NK-92 (cell line): ENCODE results near the gene THTPA.

Experiments
- DNase-seq: peaks from one replicate; lab custom pipeline; 2025; ENCODE audit not compliant: unreplicated experiment; lab: John Stamatoyannopoulos, UW

Gene THTPA, protein sequence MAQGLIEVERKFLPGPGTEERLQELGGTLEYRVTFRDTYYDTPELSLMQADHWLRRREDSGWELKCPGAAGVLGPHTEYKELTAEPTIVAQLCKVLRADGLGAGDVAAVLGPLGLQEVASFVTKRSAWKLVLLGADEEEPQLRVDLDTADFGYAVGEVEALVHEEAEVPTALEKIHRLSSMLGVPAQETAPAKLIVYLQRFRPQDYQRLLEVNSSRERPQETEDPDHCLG

DNA sequence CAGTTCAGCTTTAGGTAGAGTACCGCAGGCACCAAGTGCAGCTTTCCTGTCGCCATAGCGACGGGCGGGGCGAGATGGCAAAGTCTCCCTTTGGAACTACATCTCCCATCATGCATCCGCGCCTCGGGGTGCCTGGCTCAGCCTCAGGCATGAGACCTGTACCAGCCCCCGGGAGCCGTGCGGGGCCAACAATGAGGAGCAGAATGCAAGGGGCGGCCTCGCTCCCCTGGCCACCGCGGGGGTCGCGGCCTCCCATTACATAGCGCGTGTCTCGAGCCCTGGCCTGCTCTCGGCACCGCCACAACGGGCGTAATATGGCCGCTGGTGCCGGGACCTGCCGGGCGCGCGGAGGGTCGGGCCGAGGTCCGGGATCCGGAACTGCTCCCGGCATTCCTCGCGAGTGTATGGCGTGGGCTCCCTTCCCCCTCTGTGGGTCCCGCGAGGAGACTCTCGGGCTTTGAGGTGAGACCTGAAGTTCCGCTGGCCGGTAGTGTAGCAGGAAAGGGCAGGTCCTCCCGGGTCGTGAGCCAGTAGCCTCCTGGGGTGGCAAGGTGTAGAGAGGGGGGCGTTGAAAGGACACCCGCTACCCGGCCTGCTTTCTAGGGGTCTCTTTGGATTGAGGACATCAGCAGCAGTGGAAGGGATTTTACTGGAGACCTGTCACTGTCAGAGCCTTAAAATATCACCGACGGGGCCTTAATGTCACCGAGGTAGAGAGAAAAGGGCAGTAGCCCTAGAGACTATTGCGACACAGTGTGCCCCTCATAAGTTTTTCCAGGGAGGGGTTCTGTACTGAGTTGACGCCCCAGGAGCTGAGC is at the start of gene THTPA:
Gene THTPA, plus strand, starts transcription at position 390 of the 818 bp plus-strand sequence. CDS start 487 bp downstream, outside the sequence.
- DNase-seq: peak; percentile 56

DNA sequence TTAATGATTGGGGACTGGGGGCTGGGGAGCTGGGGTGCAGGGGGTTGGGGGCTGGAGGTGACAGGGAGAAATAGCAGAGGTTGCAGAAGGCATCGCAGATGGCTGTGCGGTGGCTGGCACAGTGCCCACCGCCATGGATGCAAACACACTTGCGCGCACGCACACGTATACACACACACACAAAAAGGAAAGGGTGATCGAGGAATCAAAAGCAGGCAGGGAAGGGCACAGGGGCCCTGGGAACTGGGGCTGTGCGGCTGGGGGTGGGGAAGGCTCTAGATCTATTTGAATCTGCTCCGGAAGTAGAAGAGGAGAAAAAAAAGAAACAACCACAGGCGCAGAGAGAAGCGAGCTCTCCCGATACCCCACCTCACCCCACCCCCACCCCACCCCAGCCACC is 43.9 kb upstream of the THTPA start:
- no peak for DNase-seq

DNA sequence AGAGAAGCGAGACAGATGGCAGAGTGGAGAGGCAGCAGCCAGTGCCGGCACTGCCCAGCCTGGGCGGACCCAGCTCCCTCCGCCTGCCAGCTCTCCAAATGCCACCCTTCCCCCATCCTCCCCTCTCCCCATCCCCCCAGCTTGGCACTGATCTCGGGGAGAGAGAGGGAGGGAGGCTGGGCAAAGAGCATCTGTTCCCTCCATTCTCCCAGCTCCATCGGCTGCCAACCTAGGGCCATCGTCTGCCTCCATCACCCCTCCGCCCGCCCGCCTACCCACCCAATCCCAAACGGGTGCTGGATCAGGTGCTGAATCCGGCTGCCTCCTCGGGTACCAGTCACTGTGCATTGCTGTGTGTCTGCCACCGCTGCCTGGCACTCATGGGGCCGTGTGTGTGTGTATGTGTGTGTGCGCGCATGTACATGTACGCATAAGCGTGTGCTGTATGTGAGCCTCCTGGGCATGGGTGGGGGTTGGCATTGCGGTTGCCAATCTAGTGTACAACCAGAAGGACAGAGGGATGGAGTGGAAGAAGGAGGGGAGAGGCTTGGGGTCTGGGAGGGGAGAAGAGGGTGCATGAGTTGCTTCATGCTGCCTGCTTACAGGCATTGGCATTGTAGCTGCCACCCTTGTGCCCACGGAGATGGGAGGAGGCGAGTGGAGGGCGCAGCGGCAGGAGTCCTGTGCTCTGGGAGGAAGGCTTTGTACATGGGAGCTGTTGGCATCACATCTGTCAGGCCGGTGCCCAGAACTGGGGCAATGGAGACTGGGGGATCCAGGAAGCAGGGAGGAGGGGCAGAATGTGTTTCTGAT is 42.9 kb upstream of the THTPA start:
- DNase-seq: no peak

DNA sequence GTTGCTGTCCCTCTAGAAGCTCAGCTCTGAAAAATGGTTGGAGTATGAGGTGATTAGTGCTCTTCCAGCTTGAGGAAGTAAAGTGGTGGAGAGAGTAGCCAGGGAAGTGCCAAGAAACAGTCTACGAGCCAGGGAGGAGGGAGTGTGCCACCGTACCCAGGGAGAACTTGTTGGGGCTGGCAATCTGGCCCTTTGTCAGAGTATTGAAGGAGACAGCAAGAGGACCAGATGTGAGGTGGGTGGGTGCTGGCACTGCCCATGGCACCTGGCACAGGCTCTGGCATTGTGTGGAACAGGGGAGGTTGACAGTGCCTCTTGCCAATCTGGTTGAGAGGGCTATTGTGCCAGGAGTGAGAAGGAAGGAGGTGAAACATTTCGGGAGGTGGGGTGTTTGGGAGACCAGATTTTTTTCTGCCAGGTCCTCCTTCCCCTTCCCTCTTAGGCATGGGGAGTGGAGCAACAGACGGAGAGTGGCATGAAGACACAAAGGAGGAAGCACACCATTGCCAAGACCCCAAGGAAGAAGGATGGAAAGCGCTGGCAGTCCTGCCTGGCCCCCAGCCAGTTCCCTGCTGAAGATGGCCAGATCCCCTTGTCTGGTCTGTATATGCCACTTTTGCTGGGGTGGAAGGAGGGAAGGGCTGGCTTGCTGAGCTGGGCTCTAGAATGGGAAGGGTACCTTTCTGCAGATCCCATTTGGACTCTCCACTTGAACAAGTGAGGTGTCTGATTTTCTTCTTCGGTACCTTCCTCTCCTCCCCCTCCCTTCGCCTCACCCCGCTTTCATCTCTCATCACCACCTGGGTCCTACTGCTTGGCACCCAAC is 42.0 kb upstream of the THTPA start:
- DNase-seq: no peak

DNA sequence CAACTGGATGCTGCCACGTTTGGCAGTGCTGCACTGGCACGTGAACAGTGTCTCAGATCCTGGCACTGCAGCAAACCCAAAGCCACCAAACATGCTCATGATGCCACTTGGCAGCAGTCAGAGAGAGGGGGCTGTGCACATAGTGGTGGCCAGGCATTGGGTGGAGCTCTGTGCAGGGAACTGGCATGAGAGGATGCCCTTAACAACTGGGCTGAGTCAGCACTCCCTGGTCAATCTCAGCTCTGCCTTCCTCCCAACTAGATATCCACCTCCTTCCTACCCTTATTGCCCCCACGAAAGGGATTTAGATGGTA is 41.5 kb upstream of the THTPA start:
- DNase-seq: no peak

DNA sequence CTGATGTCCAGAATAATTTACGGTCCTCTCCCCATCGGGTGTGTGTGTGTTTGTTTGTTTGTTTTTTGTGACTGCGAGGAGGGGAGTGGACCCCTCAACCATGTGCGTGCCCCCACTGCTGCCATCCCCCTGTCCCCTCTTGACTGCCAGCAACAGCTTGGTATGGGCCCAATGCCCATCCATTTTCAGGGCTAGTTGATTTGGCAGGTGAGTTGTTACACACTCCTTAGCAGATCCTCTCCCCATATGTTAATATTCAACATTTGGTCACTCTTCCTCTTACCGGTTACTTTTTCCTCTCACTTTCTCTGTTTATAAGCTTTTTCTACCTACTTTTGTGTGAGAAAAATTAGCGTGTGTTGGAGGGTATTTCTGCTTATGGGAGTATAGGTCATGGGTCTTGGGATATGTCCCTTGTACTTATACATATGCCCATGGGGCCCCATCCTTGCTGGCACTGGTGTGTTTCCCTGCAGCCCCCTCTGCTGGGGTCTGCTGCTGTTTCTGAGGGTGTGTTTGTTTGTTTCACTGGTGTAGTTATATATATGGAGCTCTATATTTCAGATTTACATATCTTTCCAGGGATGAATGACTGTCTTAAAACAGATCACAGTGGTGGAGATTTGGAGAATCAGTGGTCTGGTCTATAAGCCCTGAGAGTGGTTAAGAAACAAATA is 38.3 kb upstream of the THTPA start:
- DNase-seq: no peak

DNA sequence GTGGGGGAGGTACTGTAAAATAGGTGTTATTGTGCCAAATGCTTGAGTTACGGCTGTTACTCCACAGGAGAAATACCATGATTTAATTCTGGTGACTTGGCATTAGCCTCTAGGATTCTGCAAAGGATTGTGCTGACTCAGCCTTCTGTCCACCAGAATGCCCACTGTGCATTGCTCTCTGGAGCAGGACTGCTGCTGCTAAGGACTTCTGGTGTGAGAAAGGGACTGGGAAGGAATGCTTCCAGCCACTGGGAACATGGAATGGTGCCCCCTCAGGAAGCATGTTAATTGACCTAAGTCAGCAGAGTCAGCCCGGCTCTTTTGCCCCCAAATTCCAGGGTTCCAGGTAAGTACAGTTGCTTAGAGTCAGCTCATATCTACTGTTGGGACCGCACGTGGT is 37.4 kb upstream of the THTPA start:
- no peak for DNase-seq

DNA sequence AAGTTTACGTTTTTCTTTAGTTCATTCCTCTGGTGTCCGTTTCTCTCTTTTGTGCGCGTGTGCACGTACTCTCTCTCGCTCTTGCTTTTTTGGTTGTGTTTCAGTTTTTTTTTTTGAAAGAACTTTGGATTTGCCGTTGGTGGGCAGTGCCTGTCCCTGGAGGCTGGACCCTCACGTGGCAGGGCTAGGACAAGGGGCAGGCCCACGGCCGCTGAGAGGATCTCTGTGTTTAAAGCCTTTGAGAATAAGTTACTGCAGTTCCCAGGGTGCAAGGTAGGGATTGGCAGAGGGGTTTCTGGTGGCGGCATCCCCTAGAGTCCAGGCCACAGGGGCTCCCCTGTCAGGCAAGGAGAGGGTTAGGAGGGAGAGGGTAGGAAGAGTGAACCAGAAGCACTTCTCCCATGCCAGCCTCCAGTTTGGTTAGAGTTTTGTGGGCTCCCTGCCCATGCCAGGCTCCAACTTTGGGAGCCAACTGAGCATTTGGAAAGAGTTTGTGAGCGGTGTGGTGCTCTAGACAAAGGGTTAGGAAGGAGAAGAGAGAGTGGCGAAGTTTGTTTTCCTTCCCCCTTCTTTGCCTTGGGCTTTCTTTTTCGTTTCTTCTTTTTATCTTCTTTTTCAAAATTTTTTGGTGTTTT is 35.1 kb upstream of the THTPA start:
- DNase-seq: no peak

DNA sequence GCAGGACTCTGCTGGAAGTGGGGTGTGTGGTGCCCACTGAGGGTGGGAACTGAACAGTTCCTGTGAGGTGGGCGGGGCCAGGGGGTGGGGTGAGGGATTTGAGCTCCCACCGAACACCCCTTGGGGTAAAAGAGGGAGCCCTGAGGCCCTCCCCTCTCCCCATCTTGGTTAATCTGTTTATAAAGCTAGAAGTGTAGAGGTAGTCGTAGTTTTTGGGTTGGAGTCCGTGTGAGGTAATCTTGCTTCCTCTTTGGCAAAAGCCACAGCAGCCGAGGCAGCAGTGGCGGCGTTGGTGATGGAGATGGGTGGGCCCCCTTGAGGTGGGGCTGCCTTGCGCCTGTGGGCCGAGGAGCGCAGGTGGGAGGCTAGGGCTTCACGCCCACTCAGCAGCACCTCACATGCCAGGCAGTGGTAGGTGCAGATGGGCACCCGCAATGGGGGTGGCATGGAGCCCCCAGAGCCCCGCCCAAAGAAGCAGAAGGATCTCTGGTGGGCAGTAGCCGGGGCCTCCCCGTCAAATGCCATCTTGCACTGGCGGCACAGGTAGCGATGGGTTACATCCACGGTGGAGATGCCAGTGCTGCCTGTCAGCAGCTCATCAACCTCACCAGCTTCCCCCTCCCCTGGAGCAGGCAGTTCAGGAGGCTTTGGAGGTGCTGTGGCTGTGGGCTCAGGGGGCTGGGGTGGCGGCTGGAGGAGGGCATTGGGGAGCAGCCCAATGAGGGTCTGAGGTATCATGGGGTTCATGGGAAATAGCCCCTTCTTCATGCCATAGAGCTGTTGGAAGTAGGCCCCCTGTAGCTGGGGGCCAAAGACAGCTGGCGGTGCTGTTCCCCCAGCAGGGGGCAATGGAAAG is 34.1 kb upstream of the THTPA start:
- no peak for DNase-seq

DNA sequence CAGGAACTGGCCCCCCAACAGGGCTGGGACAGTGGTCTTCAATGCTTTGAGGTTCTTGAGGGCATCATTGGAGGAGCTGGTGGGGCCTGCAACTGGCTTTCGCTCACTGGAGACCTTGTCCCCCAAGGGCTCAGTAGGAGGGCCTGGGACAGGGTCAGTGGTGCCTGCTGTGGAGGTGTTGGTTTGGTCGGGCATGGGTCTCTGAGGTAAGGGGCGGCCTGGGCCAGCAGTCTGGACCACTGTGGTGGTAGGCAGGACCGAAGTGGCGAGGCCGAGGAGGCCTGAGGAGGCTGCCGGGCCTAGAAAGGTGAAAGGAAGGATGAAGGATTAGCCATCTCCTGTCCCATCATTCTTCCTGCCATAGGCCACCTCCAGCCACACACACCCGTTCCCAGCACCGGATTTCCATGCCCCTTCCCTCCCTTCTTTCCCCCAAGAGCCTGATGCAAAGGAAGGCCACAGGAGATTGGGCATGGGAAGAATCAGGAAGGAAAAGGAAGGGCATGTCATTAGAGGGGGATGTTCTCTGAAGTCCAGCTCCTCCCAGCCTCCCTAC is 33.4 kb upstream of the THTPA start:
- DNase-seq: no peak

DNA sequence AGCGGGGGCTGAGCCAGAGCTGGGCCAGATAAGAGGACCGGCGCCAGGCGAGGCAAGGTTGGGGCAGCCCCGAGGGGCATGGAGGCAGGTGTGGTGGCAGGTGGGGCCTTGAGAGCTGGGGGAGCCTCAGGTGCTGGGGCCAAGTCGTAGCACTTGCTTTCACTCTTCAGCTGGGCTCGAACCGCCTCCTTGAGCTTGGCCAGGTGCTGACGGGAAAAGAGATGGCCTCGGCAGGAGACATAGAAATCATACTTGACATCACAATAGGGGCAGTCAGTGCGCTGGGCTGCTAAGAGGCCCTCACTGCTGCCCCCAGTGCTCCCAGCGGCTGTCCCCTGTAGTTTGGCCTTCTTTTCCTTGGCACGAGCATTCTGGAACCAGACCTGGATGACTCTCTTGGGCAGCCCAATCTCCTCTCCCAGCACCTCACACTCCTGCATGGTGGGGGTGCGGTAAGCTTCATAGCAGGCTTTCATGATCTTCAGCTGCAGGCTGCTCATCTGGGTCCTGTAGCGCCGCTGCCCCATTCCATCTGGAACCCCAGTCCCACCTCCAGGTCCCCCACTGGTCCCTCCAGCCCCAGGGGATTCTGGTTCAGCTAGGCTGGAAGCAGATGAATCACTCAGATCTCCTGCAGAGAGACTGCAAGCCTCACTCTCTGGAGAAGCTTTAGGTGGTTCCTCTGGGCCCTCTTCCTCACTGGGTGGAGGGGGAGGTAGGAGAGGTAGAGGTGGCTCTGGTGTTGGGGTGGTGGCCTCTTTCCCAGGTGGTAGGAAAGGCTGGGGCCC is 32.6 kb upstream of the THTPA start:
- no peak for DNase-seq

DNA sequence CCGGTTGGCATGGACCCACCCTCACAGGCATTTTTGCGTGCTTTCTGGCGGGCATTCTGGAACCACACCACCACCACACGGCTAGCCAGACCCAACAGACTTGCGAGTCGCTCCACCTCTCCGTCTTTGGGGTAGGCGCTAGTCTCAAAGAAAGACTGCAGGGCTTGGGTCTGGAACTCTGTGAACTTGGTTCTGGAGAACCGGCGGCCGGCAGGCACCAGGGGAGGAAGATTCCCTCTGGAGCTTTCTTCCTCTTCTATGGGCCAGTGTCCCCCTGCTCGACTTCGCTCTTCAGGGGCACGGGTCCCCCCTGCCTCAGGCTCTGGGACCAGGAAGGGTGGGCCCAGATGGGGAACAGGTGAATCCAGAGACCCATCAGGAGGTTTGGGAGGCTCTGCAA is 31.1 kb upstream of the THTPA start:
- DNase-seq: no peak

DNA sequence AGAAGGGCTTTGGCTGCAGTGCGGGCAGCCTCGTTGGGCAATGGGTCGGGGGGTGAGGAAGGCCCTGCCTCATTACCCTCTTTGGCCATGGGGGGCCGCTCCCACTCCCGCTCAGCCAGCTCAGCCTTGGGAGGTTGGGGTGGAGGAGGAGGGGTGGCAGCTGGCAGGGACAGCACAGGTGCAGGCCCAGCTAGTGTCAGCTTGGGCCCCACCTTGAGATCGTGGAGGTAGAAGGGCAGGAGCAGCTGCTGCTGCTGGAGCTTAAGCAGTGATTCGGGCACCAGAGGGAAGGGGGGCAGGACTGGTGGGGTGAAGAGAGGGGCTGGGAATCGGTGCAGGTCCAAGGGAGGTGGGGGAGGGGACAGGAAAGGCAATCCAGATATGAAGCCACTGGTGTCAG is 30.5 kb upstream of the THTPA start:
- no peak for DNase-seq

DNA sequence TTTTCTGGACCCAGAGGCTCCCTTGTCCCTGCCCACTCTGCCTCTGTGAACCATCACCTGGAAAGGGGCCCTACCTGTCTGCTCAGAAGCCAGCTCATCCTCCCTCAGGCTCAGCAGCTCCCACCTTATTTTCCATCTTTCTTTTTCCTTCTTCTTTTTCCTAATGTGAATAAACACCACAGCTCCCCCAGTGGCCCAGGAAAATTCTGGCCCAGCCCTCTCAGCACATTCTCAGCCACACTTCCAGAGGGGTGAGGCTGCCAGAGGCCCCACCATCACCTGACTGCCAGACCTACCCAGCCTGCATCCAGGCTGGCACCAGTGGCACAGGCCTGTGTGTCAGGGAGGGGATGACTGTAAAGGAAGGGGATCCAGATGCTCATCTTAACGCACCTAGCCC is 27.5 kb upstream of the THTPA start:
- no peak for DNase-seq

DNA sequence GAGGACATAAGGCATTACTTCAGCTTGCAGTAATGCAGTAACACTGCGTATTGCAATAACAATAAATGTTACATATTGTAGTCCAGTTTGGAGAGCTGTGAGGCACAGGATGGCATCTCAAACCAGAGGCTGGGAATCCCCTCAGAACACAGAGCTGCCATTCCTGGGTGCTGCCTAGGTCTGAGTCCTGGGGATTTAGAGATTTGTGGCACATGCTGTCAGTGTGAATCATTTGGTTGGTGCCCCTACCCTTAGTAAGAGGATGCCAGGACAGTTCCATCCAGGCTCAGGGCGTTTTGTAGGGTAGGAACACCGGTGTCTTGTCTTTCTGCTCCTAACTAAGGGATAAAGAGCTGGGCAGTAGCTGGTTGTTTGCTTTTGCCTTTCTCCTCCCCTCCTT is 27.1 kb upstream of the THTPA start:
- no peak for DNase-seq

DNA sequence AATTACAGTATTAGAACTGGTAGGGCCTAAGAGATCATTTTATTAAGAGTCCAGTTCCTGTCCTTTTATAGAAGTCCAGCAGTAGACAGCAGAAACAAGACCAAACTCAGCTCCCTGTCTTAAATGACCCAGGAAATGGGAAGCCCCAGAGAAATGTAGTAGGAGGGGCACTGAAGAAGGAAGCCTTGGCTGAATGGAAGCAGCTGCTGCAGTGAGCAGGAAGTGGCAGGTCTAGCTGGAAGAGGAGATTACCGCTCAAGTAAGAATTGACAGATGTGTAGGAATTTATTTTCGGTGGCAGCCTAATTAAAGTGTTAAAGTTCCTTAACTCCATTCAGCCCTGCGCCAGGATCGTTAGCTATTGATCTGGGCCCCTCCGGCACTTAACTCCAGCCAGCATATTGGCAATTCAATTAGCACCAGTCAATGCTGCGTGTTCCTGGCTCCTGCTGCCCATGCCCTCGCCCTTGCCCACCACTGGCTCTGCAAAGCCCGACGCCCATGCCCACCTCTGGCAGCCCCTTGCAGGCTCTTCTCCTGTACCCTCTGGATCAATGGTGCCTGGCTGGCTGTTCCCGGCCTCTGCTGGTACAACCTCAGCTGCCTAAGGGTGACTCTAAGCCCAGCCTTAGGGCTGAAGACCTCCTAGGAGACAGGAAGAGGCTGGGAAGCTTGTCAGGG is 25.6 kb upstream of the THTPA start:
- no peak for DNase-seq

DNA sequence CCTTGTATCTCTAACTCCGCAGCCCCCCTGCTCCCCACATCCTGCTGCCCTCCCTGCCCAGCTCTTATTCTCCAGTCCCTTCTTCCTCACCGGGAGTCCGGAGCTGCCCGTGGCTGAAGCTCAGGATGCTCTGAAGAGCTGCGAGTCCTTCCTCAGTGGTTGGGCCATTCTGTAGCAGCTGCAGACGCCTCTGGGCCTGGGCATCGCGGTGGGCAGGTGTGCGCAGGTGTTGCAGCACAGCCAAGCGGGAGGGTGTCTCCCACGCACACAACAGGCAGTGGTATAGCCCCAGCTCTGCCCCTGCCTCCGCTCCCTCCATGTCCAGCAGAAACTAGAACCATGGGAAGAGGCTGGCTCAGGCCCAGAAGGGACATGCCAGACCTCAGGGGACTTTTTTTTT is 24.7 kb upstream of the THTPA start:
- peak; percentile 4 for DNase-seq

DNA sequence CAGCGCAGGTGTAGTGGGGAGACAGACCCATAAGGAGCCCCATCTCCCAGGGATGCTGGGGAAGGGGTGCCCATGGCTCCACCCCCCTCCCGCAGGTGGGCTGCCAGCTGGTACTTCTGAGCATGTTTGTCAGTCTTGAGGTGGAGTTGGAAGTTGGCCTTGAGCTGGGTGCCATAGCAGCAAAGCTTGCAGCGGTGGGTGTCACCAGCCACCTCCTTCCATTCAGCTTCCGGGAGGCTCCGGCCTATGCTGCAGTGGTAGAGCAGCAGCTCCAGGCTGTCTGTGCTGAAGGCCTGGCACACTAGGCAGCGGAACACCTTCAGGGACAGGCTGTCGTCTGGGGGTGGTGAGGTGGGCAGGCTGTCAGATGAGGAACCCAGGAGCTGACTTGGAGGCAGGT is 23.4 kb upstream of the THTPA start:
- no peak for DNase-seq
